ENCODE measurements around the gene LZTR1. TPM values are rescaled to one million over a fixed set of nuclear protein-coding genes. Genes with fewer than 3 reads are reported as not detected.
A peak's percentile ranks its signal among the peaks of the same experiment; 100 is the strongest.

LZTR1 gene
- total and polyA plus RNA-seq, 2 donors from 2014 or later, result 24.3 to 66.4 TPM

GRCh38 chr22:20979243-20979809, 2.8 kb upstream of the LZTR1 start:
- no peak overlapping the region for H3K27ac ChIP-seq (ENCODE audit: low read depth in 2 of 2, low read length in 2 of 2)
- TF ChIP-seq CTCF (IDR thresholded peaks at IDR 0.05; ENCODE audit: borderline replicate concordance, extremely low read depth, insufficient read depth), result no peak
- intact Hi-C loops (cut with DNase I), result no loop called here
- peak overlapping the region in 2 of 3 donors; percentile 33 to 48 for H3K4me3 ChIP-seq (ENCODE audit: low read length in 3 of 3)
- peak overlapping the region in 1 of 3 donors; percentile 73 for H3K9ac ChIP-seq (ENCODE audit: low read length in 3 of 3)
- H3K4me1 ChIP-seq (ENCODE audit: control insufficient read depth in 2 of 3, insufficient read depth in 2 of 3, low read depth in 1 of 3, low read length in 3 of 3), result peaks cover 0 to 29% (median 27%) of the 10 kb centered on the region in 3 donors
- no peaks in the 10 kb centered on the region for H3K27me3 ChIP-seq (ENCODE audit: control insufficient read depth, insufficient read depth, low read length)
- FAIRE-seq, result no peak
- H3K9me3 ChIP-seq (ENCODE audit: control insufficient read depth in 2 of 3, insufficient read depth in 1 of 3, low read length in 3 of 3), result no peaks in the 10 kb centered on the region
- DNase-seq, result peak; percentile 89 to 94 (median 91)
- H3K36me3 ChIP-seq (ENCODE audit: control insufficient read depth in 2 of 3, insufficient read depth in 3 of 3, low read length in 3 of 3), result peaks cover 0 to 3% (median 0%) of the 10 kb centered on the region in 3 donors

- intact Hi-C loops (cut with DNase I), result no loop called here
- DNase-seq, result peak in 1 of 5 donors; percentile 75
- H3K27ac ChIP-seq (ENCODE audit: low read depth in 2 of 2, low read length in 2 of 2), result no peak overlapping the region
- FAIRE-seq, result no peak
- peak overlapping the region in 1 of 3 donors; percentile 73 for H3K9ac ChIP-seq (ENCODE audit: low read length in 3 of 3)
- peaks cover 0 to 29% (median 27%) of the 10 kb centered on the region in 3 donors for H3K4me1 ChIP-seq (ENCODE audit: control insufficient read depth in 2 of 3, insufficient read depth in 2 of 3, low read depth in 1 of 3, low read length in 3 of 3)
- no peak for TF ChIP-seq CTCF (IDR thresholded peaks at IDR 0.05; ENCODE audit: borderline replicate concordance, extremely low read depth, insufficient read depth)
- H3K9me3 ChIP-seq (ENCODE audit: control insufficient read depth in 2 of 3, insufficient read depth in 1 of 3, low read length in 3 of 3), result no peaks in the 10 kb centered on the region
- H3K36me3 ChIP-seq (ENCODE audit: control insufficient read depth in 2 of 3, insufficient read depth in 3 of 3, low read length in 3 of 3), result peaks cover 0 to 5% (median 0%) of the 10 kb centered on the region in 3 donors
- H3K4me3 ChIP-seq (ENCODE audit: low read length in 3 of 3), result peak overlapping the region in 1 of 3 donors; percentile 48
- no peaks in the 10 kb centered on the region for H3K27me3 ChIP-seq (ENCODE audit: control insufficient read depth, insufficient read depth, low read length)
These were observed 2.1 kb upstream of the LZTR1 start for GRCh38 chr22:20979940-20980453.

GRCh38 chr22:20980523-20980922, 1.6 kb upstream of the LZTR1 start:
- Histone ChIP-seq H3K4me3 (ENCODE audit: low read length in 3 of 3) (no peak overlapping the region), H3K36me3 (ENCODE audit: control insufficient read depth in 2 of 3, insufficient read depth in 3 of 3, low read length in 3 of 3) (peaks cover 0 to 5% (median 0%) of the 10 kb centered on the region in 3 donors), H3K9me3 (ENCODE audit: control insufficient read depth in 2 of 3, insufficient read depth in 1 of 3, low read length in 3 of 3) (no peaks in the 10 kb centered on the region), H3K27ac (ENCODE audit: low read depth in 2 of 2, low read length in 2 of 2) (no peak overlapping the region), H3K27me3 (ENCODE audit: control insufficient read depth, insufficient read depth, low read length) (no peaks in the 10 kb centered on the region), H3K4me1 (ENCODE audit: control insufficient read depth in 2 of 3, insufficient read depth in 2 of 3, low read depth in 1 of 3, low read length in 3 of 3) (peaks cover 0 to 29% (median 27%) of the 10 kb centered on the region in 3 donors), H3K9ac (ENCODE audit: low read length in 3 of 3) (peak overlapping the region in 1 of 3 donors; percentile 73)
- intact Hi-C loops (cut with DNase I), result no loop called here
- DNase-seq, result no peak
- TF ChIP-seq CTCF (IDR thresholded peaks at IDR 0.05; ENCODE audit: borderline replicate concordance, extremely low read depth, insufficient read depth), result no peak
- FAIRE-seq, result no peak

All from kidney (tissue), 14 donors.